ENCODE data around the gene UBR4.

DNA sequence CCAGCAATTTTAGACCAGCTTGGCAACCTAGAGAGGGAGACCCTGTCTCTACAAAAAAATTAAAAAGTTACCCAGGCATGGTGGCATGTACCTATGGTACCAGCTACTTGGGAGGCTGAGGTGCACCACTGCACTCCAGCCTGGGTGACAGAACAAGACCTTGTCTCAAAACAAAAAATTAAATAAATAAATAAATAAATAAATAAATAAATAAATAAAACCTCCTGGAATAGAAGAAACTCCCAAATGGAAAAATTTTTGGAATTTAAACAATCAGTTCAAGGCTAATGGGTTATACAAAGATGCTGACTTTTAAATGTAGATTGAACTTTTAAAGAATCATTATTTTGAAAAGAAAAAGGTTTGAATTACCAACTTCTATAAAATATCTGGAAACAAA, 22.2 kb downstream of the UBR4 start:
- no peak for TF ChIP-seq ZNF274 (IDR thresholded peaks at IDR 0.05; ENCODE audit: borderline replicate concordance, extremely low read depth, low read length)
- TF ChIP-seq, protein P1, sequence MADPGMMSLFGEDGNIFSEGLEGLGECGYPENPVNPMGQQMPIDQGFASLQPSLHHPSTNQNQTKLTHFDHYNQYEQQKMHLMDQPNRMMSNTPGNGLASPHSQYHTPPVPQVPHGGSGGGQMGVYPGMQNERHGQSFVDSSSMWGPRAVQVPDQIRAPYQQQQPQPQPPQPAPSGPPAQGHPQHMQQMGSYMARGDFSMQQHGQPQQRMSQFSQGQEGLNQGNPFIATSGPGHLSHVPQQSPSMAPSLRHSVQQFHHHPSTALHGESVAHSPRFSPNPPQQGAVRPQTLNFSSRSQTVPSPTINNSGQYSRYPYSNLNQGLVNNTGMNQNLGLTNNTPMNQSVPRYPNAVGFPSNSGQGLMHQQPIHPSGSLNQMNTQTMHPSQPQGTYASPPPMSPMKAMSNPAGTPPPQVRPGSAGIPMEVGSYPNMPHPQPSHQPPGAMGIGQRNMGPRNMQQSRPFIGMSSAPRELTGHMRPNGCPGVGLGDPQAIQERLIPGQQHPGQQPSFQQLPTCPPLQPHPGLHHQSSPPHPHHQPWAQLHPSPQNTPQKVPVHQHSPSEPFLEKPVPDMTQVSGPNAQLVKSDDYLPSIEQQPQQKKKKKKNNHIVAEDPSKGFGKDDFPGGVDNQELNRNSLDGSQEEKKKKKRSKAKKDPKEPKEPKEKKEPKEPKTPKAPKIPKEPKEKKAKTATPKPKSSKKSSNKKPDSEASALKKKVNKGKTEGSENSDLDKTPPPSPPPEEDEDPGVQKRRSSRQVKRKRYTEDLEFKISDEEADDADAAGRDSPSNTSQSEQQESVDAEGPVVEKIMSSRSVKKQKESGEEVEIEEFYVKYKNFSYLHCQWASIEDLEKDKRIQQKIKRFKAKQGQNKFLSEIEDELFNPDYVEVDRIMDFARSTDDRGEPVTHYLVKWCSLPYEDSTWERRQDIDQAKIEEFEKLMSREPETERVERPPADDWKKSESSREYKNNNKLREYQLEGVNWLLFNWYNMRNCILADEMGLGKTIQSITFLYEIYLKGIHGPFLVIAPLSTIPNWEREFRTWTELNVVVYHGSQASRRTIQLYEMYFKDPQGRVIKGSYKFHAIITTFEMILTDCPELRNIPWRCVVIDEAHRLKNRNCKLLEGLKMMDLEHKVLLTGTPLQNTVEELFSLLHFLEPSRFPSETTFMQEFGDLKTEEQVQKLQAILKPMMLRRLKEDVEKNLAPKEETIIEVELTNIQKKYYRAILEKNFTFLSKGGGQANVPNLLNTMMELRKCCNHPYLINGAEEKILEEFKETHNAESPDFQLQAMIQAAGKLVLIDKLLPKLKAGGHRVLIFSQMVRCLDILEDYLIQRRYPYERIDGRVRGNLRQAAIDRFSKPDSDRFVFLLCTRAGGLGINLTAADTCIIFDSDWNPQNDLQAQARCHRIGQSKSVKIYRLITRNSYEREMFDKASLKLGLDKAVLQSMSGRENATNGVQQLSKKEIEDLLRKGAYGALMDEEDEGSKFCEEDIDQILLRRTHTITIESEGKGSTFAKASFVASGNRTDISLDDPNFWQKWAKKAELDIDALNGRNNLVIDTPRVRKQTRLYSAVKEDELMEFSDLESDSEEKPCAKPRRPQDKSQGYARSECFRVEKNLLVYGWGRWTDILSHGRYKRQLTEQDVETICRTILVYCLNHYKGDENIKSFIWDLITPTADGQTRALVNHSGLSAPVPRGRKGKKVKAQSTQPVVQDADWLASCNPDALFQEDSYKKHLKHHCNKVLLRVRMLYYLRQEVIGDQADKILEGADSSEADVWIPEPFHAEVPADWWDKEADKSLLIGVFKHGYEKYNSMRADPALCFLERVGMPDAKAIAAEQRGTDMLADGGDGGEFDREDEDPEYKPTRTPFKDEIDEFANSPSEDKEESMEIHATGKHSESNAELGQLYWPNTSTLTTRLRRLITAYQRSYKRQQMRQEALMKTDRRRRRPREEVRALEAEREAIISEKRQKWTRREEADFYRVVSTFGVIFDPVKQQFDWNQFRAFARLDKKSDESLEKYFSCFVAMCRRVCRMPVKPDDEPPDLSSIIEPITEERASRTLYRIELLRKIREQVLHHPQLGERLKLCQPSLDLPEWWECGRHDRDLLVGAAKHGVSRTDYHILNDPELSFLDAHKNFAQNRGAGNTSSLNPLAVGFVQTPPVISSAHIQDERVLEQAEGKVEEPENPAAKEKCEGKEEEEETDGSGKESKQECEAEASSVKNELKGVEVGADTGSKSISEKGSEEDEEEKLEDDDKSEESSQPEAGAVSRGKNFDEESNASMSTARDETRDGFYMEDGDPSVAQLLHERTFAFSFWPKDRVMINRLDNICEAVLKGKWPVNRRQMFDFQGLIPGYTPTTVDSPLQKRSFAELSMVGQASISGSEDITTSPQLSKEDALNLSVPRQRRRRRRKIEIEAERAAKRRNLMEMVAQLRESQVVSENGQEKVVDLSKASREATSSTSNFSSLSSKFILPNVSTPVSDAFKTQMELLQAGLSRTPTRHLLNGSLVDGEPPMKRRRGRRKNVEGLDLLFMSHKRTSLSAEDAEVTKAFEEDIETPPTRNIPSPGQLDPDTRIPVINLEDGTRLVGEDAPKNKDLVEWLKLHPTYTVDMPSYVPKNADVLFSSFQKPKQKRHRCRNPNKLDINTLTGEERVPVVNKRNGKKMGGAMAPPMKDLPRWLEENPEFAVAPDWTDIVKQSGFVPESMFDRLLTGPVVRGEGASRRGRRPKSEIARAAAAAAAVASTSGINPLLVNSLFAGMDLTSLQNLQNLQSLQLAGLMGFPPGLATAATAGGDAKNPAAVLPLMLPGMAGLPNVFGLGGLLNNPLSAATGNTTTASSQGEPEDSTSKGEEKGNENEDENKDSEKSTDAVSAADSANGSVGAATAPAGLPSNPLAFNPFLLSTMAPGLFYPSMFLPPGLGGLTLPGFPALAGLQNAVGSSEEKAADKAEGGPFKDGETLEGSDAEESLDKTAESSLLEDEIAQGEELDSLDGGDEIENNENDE (IDR thresholded peaks at IDR 0.05; ENCODE audit: insufficient replicate concordance, low read length) = no peak
- no peak for TF ChIP-seq SUZ12 (IDR thresholded peaks at IDR 0.05; ENCODE audit: low read length)
